ENCODE results near the gene ZNF580.

ZNF580 gene

GRCh38 chr19:55647732-55648584 lies 7.2 kb downstream of the ZNF580 start, which contains the start of gene CCDC106 (continued):
- TF ChIP-seq ZNF501 (tag by site-specific recombination; IDR thresholded peaks at IDR 0.05): no peak; the same call in none of the 2 replicates
- no peak for TF ChIP-seq ZBTB6 (tag by site-specific recombination; IDR thresholded peaks at IDR 0.05)
- TF ChIP-seq ZNF266 (tag by site-specific recombination; IDR thresholded peaks at IDR 0.05; ENCODE audit: low read depth): no peak
- peak; percentile 91 for TF ChIP-seq GLIS1 (tag by site-specific recombination; IDR thresholded peaks at IDR 0.05)
- no peak for TF ChIP-seq ZNF223 (tag by site-specific recombination; IDR thresholded peaks at IDR 0.05)
- TF ChIP-seq ZNF692 (tag by site-specific recombination; IDR thresholded peaks at IDR 0.05): peak; percentile 83
- TF ChIP-seq ZNF48 (tag by site-specific recombination; IDR thresholded peaks at IDR 0.05): no peak
- 0 out of 2 replicates have a peak, but pooled peaks have one; percentile 35 for TF ChIP-seq ZSCAN30 (tag by site-specific recombination; IDR thresholded peaks at IDR 0.05)
- no peak for TF ChIP-seq SCRT2 (tag by site-specific recombination; IDR thresholded peaks at IDR 0.05)
- TF ChIP-seq ZNF138 (tag by site-specific recombination; IDR thresholded peaks at IDR 0.05; ENCODE audit: borderline replicate concordance): no peak
- no peak for TF ChIP-seq ZNF670 (tag by site-specific recombination; IDR thresholded peaks at IDR 0.05; ENCODE audit: low read depth)
- TF ChIP-seq ZNF248 (tag by site-specific recombination; IDR thresholded peaks at IDR 0.05): no peak
- TF ChIP-seq ZNF174 (tag by site-specific recombination; IDR thresholded peaks at IDR 0.05): no peak
- peak; percentile 88 for TF ChIP-seq PRDM1 (tag by site-specific recombination; IDR thresholded peaks at IDR 0.05)
- TF ChIP-seq GFI1B (tag by site-specific recombination; IDR thresholded peaks at IDR 0.05): no peak
- no peak for TF ChIP-seq ZNF292 (tag by site-specific recombination; IDR thresholded peaks at IDR 0.05; ENCODE audit: borderline replicate concordance, low read depth)
- TF ChIP-seq PRDM10 (tag by site-specific recombination; IDR thresholded peaks at IDR 0.05): peak; percentile 97
- TF ChIP-seq ZNF791 (tag by site-specific recombination; IDR thresholded peaks at IDR 0.05): no peak
- no peak for TF ChIP-seq ZNF433 (tag by site-specific recombination; IDR thresholded peaks at IDR 0.05; ENCODE audit: low read depth)
- TF ChIP-seq ZNF169 (tag by site-specific recombination; IDR thresholded peaks at IDR 0.05): no peak
- TF ChIP-seq HOXC10 (CRISPR knock-in tag; IDR thresholded peaks at IDR 0.05): 0 out of 2 replicates have a peak, but pooled peaks have one; percentile 36
- TF ChIP-seq ZNF843 (tag by site-specific recombination; IDR thresholded peaks at IDR 0.05): peak; percentile 16; the same call in 1 of the 2 replicates
- TF ChIP-seq KLF16 (tag by site-specific recombination; IDR thresholded peaks at IDR 0.05): peak; percentile 79
- no peak for TF ChIP-seq ZNF350 (tag by site-specific recombination; IDR thresholded peaks at IDR 0.05)
- no peak for TF ChIP-seq ZNF37A (tag by site-specific recombination; IDR thresholded peaks at IDR 0.05)
- TF ChIP-seq ZNF18 (tag by site-specific recombination; IDR thresholded peaks at IDR 0.05): no peak
- TF ChIP-seq ZFP37 (tag by site-specific recombination; IDR thresholded peaks at IDR 0.05): peak; percentile 77; the same call in 1 of the 2 replicates
- no peak; the same call in 1 of the 2 replicates for TF ChIP-seq TSHZ1 (tag by site-specific recombination; IDR thresholded peaks at IDR 0.05; ENCODE audit: borderline replicate concordance)
- TF ChIP-seq SP3 (tag by site-specific recombination; IDR thresholded peaks at IDR 0.05): peak; percentile 59; the same call in 1 of the 2 replicates

Measured in HEK293 (cell line).